H1 (cell line): ENCODE data around the gene VPS13C. TPM values are rescaled to one million over a fixed set of nuclear protein-coding genes. Genes with fewer than 3 reads are reported as not detected.

ENCODE experiments used
- polyA plus RNA-seq, 7 experiments: library from polyadenylated mRNA; depleted of rRNA in 3 of 7; stranded (reverse) in 5 of 7; unstranded in 2 of 7; fragments of >200 nt in 5 of 7; fragments of 200-250 nt in 2 of 7; gene quantifications; 1 replicate in 5 of 7; 2 replicates in 1 of 7; 4 replicates in 1 of 7; pipeline versions ENCODE4 v1.2.1 to v1.2.3, GENCODE V29; 2011 to 2013; ENCODE audit warnings: missing spikeins in 2 of 7, mixed read lengths in 2 of 7
- total RNA-seq: library from RNA; stranded (reverse); fragmentation: NEBNext Ultra II Directional; extraction: Animal tissue kit (Norgen Biotek cat#: 25700); gene quantifications from 2 replicates; pipeline ENCODE4 v1.2.1, GENCODE V29; 2021

The VPS13C gene
- total and polyA plus RNA-seq, 2 of the 8 experiments (the other 6 are each of a cell fraction or from before 2014, with no cell fraction given), result 4.8 to 18.8 TPM

Other genes starting within 250 kb of the VPS13C start
- gene C2CD4A, start 6.5 kb upstream of the VPS13C start, total RNA-seq, result not detected in 2 replicates
- gene C2CD4A, start 6.5 kb upstream of the VPS13C start, polyA plus RNA-seq (2011; rRNA removed), result not detected in 2 replicates
- gene C2CD4B, start 104.8 kb upstream of the VPS13C start, total RNA-seq, result 0.40 and 0.73 TPM in 2 replicates
- gene C2CD4B, start 104.8 kb upstream of the VPS13C start, polyA plus RNA-seq (2011; rRNA removed), result 0.12 and 0.41 TPM in 2 replicates